SJSA1 (cell line): ENCODE data around the gene AZIN2. TPM values are rescaled to one million over a fixed set of nuclear protein-coding genes. Genes with fewer than 3 reads are reported as not detected.
"Not testable (repeated sequence)": the region's sequence is repeated elsewhere in the genome, so short reads cannot be mapped to it uniquely, and the experiment has no call there.

Source experiments
- DNase-seq, 2 experiments: peaks; one replicate each; pipeline ENCODE4 v3.0.0-alpha.2; 2015 to 2020; ENCODE audit warnings: low spot score in 2 of 2, low read depth in 1 of 2
- H3K27ac ChIP-seq: fragments of 250-450 bp; sonication (Bioruptor Pico); 2 replicates; pipeline ENCODE4 v1.5.1; 2020; ENCODE audit warnings: mild to moderate bottlenecking, moderate library complexity
- H3K27me3 ChIP-seq: fragments of 250-450 bp; sonication (Bioruptor Pico); replicated peaks from 2 replicates; pipeline ENCODE4 v1.5.1; 2020; ENCODE audit warnings: mild to moderate bottlenecking, moderate library complexity
- H3K36me3 ChIP-seq: fragments of 250-450 bp; sonication (Bioruptor Pico); 2 replicates; pipeline ENCODE4 v1.5.1; 2020; ENCODE audit warnings: mild to moderate bottlenecking
- H3K4me1 ChIP-seq: fragments of 250-450 bp; sonication (Bioruptor Pico); replicated peaks from 2 replicates; pipeline ENCODE4 v1.6.1; 2021; ENCODE audit warnings: mild to moderate bottlenecking
- H3K4me3 ChIP-seq: fragments of 250-450 bp; sonication (Bioruptor Pico); 2 replicates; pipeline ENCODE4 v1.5.1; 2020; ENCODE audit warnings: mild to moderate bottlenecking
- H3K9me3 ChIP-seq: fragments of 250-450 bp; sonication (Bioruptor Pico); replicated peaks from 2 replicates; pipeline ENCODE4 v1.5.1; 2020; ENCODE audit warnings: mild to moderate bottlenecking
- total RNA-seq: library from RNA; depleted of rRNA; stranded (reverse); fragments of >200 nt; shearing (Covaris generic); gene quantifications from 2 replicates; pipeline ENCODE4 v1.2.3, GENCODE V29; 2014

AZIN2 gene
- total RNA-seq, 1 experiment from 2014 or later = 3.0 TPM

DNA sequence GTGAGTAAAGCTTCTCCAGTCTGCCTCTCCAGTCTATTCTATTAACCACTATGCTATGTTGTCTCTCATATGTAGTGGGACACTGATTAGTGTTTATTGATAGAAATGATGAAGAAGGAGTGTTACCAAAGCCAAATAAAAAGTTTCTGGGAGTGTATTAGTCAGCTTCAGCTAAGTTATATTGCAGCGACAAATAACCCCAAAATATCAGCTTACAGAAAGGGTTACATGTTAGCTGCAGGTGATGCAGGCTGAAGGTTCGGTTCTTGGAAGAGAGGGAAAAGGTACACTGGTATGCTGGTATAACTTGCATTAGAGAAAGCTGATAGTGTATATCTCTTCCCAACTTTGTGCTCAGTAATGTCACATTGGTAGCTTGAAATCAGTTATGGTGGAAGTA lies 33.7 kb upstream of the AZIN2 start:
- peaks cover 24% of the 10 kb centered on the region for H3K4me1 ChIP-seq
- no peaks in the 10 kb centered on the region for H3K27me3 ChIP-seq
- no peak overlapping the region for H3K4me3 ChIP-seq
- no peaks in the 10 kb centered on the region; the same call in 1 of the 2 replicates for H3K9me3 ChIP-seq
- H3K36me3 ChIP-seq = no peaks in the 10 kb centered on the region
- DNase-seq = no peak
- H3K27ac ChIP-seq = no peak overlapping the region

GRCh38 chr1:33047839-33048305 lies 33.1 kb upstream of the AZIN2 start:
- Histone ChIP-seq H3K9me3 (no peaks in the 10 kb centered on the region; the same call in 1 of the 2 replicates), H3K36me3 (no peaks in the 10 kb centered on the region), H3K27ac (no peak overlapping the region), H3K4me3 (no peak overlapping the region), H3K27me3 (no peaks in the 10 kb centered on the region), H3K4me1 (peaks cover 24% of the 10 kb centered on the region)
- no peak for DNase-seq

- Histone ChIP-seq H3K9me3 (no peaks in the 10 kb centered on the region), H3K4me1 (peaks cover 24% of the 10 kb centered on the region), H3K27ac (no peak overlapping the region), H3K27me3 (no peaks in the 10 kb centered on the region), H3K36me3 (no peaks in the 10 kb centered on the region), H3K4me3 (no peak overlapping the region)
- DNase-seq = no peak
These were observed 32.5 kb upstream of the AZIN2 start for GRCh38 chr1:33048426-33048825.

GRCh38 chr1:33049371-33049770 lies 31.6 kb upstream of the AZIN2 start:
- DNase-seq = no peak

GRCh38 chr1:33050221-33051076 lies 30.5 kb upstream of the AZIN2 start:
- peaks cover 27% of the 10 kb centered on the region for H3K4me1 ChIP-seq
- H3K4me3 ChIP-seq = no peak overlapping the region
- H3K27ac ChIP-seq = peak overlapping the region; percentile 91
- no peaks in the 10 kb centered on the region for H3K9me3 ChIP-seq
- H3K27me3 ChIP-seq = no peaks in the 10 kb centered on the region
- H3K36me3 ChIP-seq = no peaks in the 10 kb centered on the region
- peak; percentile 78 to 80 for DNase-seq

More at GRCh38 chr1:33049371-33049770, 31.6 kb upstream of the AZIN2 start:
- H3K36me3 ChIP-seq = no peaks in the 10 kb centered on the region
- H3K4me1 ChIP-seq = peaks cover 24% of the 10 kb centered on the region
- no peak overlapping the region for H3K4me3 ChIP-seq
- H3K9me3 ChIP-seq = no peaks in the 10 kb centered on the region
- peak overlapping the region; percentile 91 for H3K27ac ChIP-seq
- H3K27me3 ChIP-seq = no peaks in the 10 kb centered on the region

DNA sequence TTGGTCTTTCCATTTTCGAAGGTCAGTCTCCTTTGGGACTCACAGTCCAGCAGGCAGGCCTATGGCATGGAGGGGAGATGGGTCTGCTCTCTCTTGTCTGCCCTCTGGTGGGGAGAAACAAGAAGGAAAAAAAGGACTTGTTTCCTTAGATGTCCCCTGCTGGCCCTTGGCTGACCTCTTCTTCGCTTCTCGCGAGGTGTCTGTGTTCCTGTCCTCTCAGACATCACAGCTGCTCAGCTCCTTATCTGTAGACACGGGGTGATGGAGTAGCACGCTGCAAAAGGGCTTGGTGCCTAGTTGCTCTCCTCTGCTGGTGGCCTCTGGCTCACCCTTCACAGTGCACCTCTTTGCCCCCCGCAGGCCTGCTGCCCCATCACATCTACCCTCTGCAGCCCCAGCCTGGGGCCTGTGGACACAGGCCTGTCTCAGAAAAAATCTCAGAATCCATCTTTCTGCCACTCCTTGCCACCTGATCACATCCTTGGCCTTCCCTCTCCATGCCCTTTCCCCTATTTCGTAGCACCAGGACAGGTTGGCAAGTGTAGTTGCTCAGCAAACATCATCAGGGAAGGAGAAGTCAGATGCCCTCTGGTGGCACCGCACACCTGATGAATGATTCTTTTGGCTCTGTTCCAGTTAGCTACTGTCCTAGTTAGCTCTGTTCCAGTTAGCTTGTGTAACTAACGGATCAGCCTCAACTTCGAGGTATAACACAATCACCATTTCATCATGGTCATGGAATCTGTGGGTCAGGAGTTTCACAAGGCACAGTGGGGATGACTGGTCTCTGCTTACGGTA lies 25.5 kb upstream of the AZIN2 start:
- H3K27me3 ChIP-seq = no peaks in the 10 kb centered on the region
- no peak overlapping the region for H3K4me3 ChIP-seq
- peak; percentile 68 to 75 for DNase-seq
- H3K9me3 ChIP-seq = no peaks in the 10 kb centered on the region
- no peaks in the 10 kb centered on the region for H3K36me3 ChIP-seq
- peaks cover 15% of the 10 kb centered on the region for H3K4me1 ChIP-seq
- H3K27ac ChIP-seq = no peak overlapping the region

DNA sequence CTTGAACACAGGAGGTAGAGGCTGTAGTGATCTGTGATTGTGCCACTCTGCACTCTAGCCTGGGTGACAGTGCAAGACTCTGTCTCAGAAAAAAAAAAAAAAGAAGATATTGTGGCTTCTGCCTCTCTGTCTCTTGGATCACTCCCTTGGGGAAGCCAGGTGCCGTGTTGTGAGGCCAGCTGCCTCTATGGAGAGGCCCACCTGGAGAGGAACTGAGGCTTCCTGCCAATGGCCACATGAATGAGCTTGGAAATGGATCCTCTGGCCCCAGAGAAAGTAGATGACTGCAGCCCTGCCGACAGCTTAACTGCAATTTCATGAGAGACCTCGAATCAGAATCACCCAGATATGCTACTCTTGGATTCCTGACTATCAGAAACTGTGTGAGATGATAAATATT lies 24.5 kb upstream of the AZIN2 start:
- H3K4me1 ChIP-seq = peaks cover 11% of the 10 kb centered on the region

GRCh38 chr1:33057095-33057494 lies 23.9 kb upstream of the AZIN2 start:
- H3K4me3 ChIP-seq = no peak overlapping the region
- peaks cover 11% of the 10 kb centered on the region for H3K4me1 ChIP-seq
- H3K9me3 ChIP-seq = peaks cover 6% of the 10 kb centered on the region; the same call in 1 of the 2 replicates
- H3K36me3 ChIP-seq = no peaks in the 10 kb centered on the region
- DNase-seq = no peak
- no peak overlapping the region for H3K27ac ChIP-seq
- no peaks in the 10 kb centered on the region for H3K27me3 ChIP-seq

More for the DNA sequence above, 24.5 kb upstream of the AZIN2 start:
- Histone ChIP-seq H3K36me3 (no peaks in the 10 kb centered on the region), H3K27ac (no peak overlapping the region), H3K4me3 (no peak overlapping the region), H3K27me3 (no peaks in the 10 kb centered on the region), H3K9me3 (0 out of 2 replicates have a peak, but pooled peaks cover under 1% of the 10 kb centered on the region)
- DNase-seq = no peak

- peaks cover 7% of the 10 kb centered on the region for H3K4me1 ChIP-seq
- H3K27ac ChIP-seq = no peak overlapping the region
- H3K36me3 ChIP-seq = no peaks in the 10 kb centered on the region
- DNase-seq = peak; percentile 78 to 80
- peaks cover 25% of the 10 kb centered on the region for H3K9me3 ChIP-seq
- H3K4me3 ChIP-seq = no peak overlapping the region
- no peaks in the 10 kb centered on the region for H3K27me3 ChIP-seq
These were observed 20.3 kb upstream of the AZIN2 start for GRCh38 chr1:33060579-33061083.

GRCh38 chr1:33061834-33062233 lies 19.1 kb upstream of the AZIN2 start:
- Histone ChIP-seq H3K9me3 (peaks cover 25% of the 10 kb centered on the region), H3K4me3 (no peak overlapping the region), H3K27ac (no peak overlapping the region), H3K4me1 (peaks cover 7% of the 10 kb centered on the region), H3K27me3 (no peaks in the 10 kb centered on the region), H3K36me3 (no peaks in the 10 kb centered on the region)
- DNase-seq = no peak

GRCh38 chr1:33064284-33064683 lies 16.7 kb upstream of the AZIN2 start:
- not testable (repeated sequence) for H3K4me3 ChIP-seq, H3K27me3 ChIP-seq, H3K36me3 ChIP-seq, H3K27ac ChIP-seq, H3K4me1 ChIP-seq, DNase-seq
- peaks cover 25% of the 10 kb centered on the region for H3K9me3 ChIP-seq

DNA sequence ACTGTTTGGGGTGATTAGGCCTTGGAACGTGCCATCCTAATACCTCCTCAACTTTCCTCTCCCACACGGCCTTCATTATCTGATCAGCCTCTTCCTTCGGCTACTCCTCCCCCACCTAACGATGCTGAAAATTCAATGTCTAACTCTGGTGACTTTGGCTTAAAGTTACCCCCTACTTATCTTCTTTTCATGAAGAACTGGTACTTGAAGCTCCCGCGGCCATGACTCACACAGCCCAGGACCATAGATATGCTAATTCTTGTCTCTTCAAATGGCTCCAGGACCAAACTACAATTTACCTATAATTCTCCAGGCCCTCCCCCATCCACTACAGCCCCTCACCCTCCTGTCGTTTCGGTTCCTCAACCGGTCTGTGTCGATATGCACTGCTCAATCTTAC lies 15.7 kb upstream of the AZIN2 start:
- H3K27me3 ChIP-seq = no peaks in the 10 kb centered on the region
- peaks cover 3% of the 10 kb centered on the region; the same call in 1 of the 2 replicates for H3K4me1 ChIP-seq
- no peak overlapping the region for H3K27ac ChIP-seq
- H3K36me3 ChIP-seq = no peaks in the 10 kb centered on the region
- H3K9me3 ChIP-seq = peaks cover 25% of the 10 kb centered on the region
- H3K4me3 ChIP-seq = no peak overlapping the region
- DNase-seq = no peak

GRCh38 chr1:33066477-33066876 lies 14.5 kb upstream of the AZIN2 start:
- H3K36me3 ChIP-seq, H3K27ac ChIP-seq, DNase-seq, H3K27me3 ChIP-seq, H3K4me1 ChIP-seq, H3K4me3 ChIP-seq: not testable (repeated sequence)
- H3K9me3 ChIP-seq = peaks cover 24% of the 10 kb centered on the region

DNA sequence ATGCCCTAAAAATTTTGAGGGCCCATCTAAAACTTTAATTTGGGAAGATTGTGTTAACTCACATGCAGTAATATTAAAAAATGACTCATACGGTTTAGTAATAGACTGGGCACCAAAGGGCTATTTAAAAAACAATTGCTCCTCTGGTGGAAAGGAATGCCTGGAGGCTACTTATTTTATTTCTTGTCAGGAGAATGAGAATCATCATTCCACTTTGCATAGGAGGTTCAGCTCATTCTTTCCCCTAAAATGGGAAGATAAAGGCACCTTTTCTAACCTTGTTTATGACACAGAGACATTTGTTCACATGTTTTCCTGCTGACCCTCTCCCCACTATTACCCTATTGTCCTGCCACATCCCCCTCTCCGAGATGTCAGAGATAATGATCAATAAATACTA lies 12.8 kb upstream of the AZIN2 start:
- H3K27ac ChIP-seq, H3K4me3 ChIP-seq, DNase-seq, H3K4me1 ChIP-seq, H3K27me3 ChIP-seq, H3K36me3 ChIP-seq: not testable (repeated sequence)
- peaks cover 12% of the 10 kb centered on the region for H3K9me3 ChIP-seq
